T-cell (primary cell): ENCODE measurements around the gene CCR7. TPM values are rescaled to one million over a fixed set of nuclear protein-coding genes. Genes with fewer than 3 reads are reported as not detected.
A peak's percentile ranks its signal among the peaks of the same experiment; 100 is the strongest.

Experiments used
- ATAC-seq, 4 experiments: fragments of 200-7000 bp in 3 of 4; fragments of 150-1000 bp in 1 of 4; cut with Tn5 transposase; replicated peaks in 1 of 4; 1 replicate in 3 of 4; 2 replicates in 1 of 4; pipeline ENCODE4 v1.10.0; 2021; ENCODE audit warnings: moderate library complexity in 3 of 4, mild to moderate bottlenecking in 2 of 4, moderate number of reproducible peaks in 1 of 4
- CTCF ChIA-PET, 2 donors: fragments of 300-600 bp; sonication (Branson Sonifier 250); formaldehyde crosslinking; loops; one replicate each; lab custom pipeline; 2022; ENCODE audit warnings: antibody characterized with exemption in 2 of 2; lab: Charles Lee
- POLR2A ChIA-PET, 2 donors: fragments of 300-600 bp; sonication (Branson Sonifier 250); formaldehyde crosslinking; loops; one replicate each; lab custom pipeline; 2022; ENCODE audit warnings: antibody characterized with exemption in 2 of 2; lab: Charles Lee
- DNase-seq, 35 experiments: peaks; one replicate each; pipeline versions ENCODE4 v3.0.0 to v3.0.0-alpha.2; 2013 to 2023
- H3K27ac ChIP-seq: one replicate; pipeline ENCODE4 v1.5.1; 2013; ENCODE audit warnings: low read length
- H3K27me3 ChIP-seq, 2 experiments: replicated peaks in 1 of 2; 1 replicate in 1 of 2; 2 replicates in 1 of 2; pipeline versions ENCODE4 v1.6.1 to v1.7.0; 2013; ENCODE audit warnings: low read length in 1 of 2, mixed read lengths in 1 of 2; ENCODE audit not compliant: control insufficient read depth in 2 of 2, insufficient read depth in 2 of 2; ENCODE audit errors: extremely low read depth in 1 of 2
- H3K36me3 ChIP-seq, 2 donors: 1 replicate in 1 of 2; 2 replicates in 1 of 2; pipeline versions ENCODE4 v1.6.1 to v1.7.0; 2013; ENCODE audit warnings: low read length in 1 of 2; ENCODE audit not compliant: control insufficient read depth in 2 of 2, insufficient read depth in 1 of 2; ENCODE audit errors: extremely low read depth in 1 of 2
- H3K4me1 ChIP-seq, 2 experiments: 1 replicate in 1 of 2; 2 replicates in 1 of 2; pipeline versions ENCODE4 v1.6.1 to v1.7.0; 2013; ENCODE audit warnings: low read length in 2 of 2, mixed read lengths in 1 of 2; ENCODE audit not compliant: insufficient read depth in 2 of 2, control insufficient read depth in 1 of 2; ENCODE audit errors: extremely low read depth in 1 of 2
- H3K4me3 ChIP-seq, 2 donors: 1 replicate in 1 of 2; 2 replicates in 1 of 2; pipeline versions ENCODE4 v1.5.1 to v1.7.0; 2013; ENCODE audit warnings: mild to moderate bottlenecking in 2 of 2, low read length in 1 of 2, moderate library complexity in 1 of 2; ENCODE audit not compliant: control insufficient read depth in 1 of 2; ENCODE audit errors: extremely low read depth in 1 of 2
- H3K9me3 ChIP-seq: 2 replicates; pipeline ENCODE4 v1.7.0; 2013
- H3K27ac Mint-ChIP-seq, 2 donors: one replicate each; pipeline ENCODE4 v1.8.0; 2020 to 2021; ENCODE audit warnings: mild to moderate bottlenecking in 2 of 2, mixed read lengths in 2 of 2
- H3K27me3 Mint-ChIP-seq, 2 donors: one replicate each; pipeline ENCODE4 v1.8.0; 2021 to 2022; ENCODE audit warnings: mixed read lengths in 2 of 2
- H3K36me3 Mint-ChIP-seq: one replicate; pipeline ENCODE4 v1.8.0; 2021; ENCODE audit warnings: mixed read lengths
- H3K4me1 Mint-ChIP-seq, 3 donors: one replicate each; pipeline ENCODE4 v1.8.0; 2020 to 2022; ENCODE audit warnings: mixed read lengths in 3 of 3, mild to moderate bottlenecking in 1 of 3
- H3K4me3 Mint-ChIP-seq, 3 donors: one replicate each; pipeline ENCODE4 v1.8.0; 2020 to 2022; ENCODE audit warnings: mild to moderate bottlenecking in 3 of 3, mixed read lengths in 3 of 3, moderate library complexity in 3 of 3
- H3K9me3 Mint-ChIP-seq, 3 donors: one replicate each; pipeline ENCODE4 v1.8.0; 2020 to 2022; ENCODE audit warnings: mixed read lengths in 3 of 3
- WGBS: methylation state at CpG from one replicate; pipeline ENCODE4 v1.1.5; 2013; ENCODE audit warnings: missing lambda C conversion rate; ENCODE audit not compliant: insufficient coverage; 5-methylcytosine and 5-hydroxymethylcytosine counted together
- total RNA-seq, 35 experiments: library from RNA in 6 of 35; stranded (reverse) in 6 of 35; fragments of 120-200 nt in 1 of 35; gene quantifications; one replicate each; pipeline versions ENCODE4 v1.2.1 to v1.2.4 and lab custom pipeline; 2013 to 2026

The CCR7 gene
- total RNA-seq, 5 donors from 2014 or later (not counting 1 experiment from before 2014, with no cell fraction given) = 173 to 438 (median 340) TPM

DNA sequence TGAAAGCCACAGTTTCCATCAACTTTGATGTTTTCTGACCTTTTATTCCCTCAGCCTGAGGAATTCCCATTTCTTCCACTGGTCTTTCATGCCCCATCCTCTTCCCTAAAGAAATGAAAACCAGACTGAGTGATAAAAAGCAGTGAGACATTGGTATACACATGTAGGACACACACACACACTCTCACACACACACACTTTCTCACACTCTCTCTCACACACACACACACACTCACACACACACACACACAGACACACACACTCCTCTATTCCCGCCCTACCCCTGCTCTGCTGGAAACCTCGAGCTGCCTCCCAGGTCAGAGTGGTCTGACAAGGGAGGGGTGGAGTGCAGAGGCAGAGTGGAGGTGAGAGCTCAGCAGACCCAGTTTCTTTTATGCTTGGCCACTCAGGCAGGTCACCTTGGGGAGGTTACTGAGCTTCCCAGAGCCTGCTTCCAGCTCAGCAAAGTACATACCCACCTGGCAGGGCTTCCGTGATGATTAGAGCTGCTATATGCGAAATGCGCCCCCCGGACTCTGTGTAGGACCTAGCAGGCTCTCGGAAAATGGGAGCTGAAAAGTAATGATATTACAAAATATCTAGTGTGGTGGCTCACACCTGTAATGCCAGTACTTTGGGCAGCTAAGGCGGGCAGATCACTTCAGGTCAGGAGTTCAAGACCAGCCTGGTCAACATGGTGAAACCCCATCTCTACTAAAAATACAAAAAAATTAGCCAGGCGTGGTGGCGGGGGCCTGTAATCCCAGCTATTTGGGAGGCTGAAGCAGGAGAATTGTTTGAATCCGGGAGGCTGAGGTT lies 30.7 kb downstream of the CCR7 start:
- no peaks in the 10 kb centered on the region for H3K27me3 Mint-ChIP-seq
- peaks cover 74 to 87% of the 10 kb centered on the region in 2 experiments for H3K4me1 ChIP-seq
- H3K27ac Mint-ChIP-seq = peak overlapping the region; percentile 80 to 94
- H3K4me3 ChIP-seq = no peak overlapping the region
- no peaks in the 10 kb centered on the region for H3K9me3 ChIP-seq
- 96% methylated on average over 3 of the region's 11 CpGs for WGBS
- no peaks in the 10 kb centered on the region for H3K9me3 Mint-ChIP-seq
- no peaks in the 10 kb centered on the region for H3K36me3 ChIP-seq
- POLR2A ChIA-PET = interaction anchor here (0.5 to 1.3 kb wide), 6 partner anchors 14 to 218 kb away, joined by 3 to 6 read pairs (median 4); no protein-coding TSS in a partner anchor
- H3K27ac ChIP-seq = peak overlapping the region; percentile 75
- no peaks in the 10 kb centered on the region for H3K27me3 ChIP-seq
- H3K36me3 Mint-ChIP-seq = no peaks in the 10 kb centered on the region
- no peak for DNase-seq
- no peak overlapping the region for H3K4me3 Mint-ChIP-seq
- CTCF ChIA-PET = interaction anchor here (0.5 to 3.9 kb wide), 32 partner anchors 7 to 334 kb away, joined by 3 to 54 read pairs (median 6); partner anchors contain the start of gene IGFBP4 (in 1 of the 2)
- H3K4me1 Mint-ChIP-seq = peaks cover 87 to 97% (median 90%) of the 10 kb centered on the region in 3 donors
- ATAC-seq = no peak

DNA sequence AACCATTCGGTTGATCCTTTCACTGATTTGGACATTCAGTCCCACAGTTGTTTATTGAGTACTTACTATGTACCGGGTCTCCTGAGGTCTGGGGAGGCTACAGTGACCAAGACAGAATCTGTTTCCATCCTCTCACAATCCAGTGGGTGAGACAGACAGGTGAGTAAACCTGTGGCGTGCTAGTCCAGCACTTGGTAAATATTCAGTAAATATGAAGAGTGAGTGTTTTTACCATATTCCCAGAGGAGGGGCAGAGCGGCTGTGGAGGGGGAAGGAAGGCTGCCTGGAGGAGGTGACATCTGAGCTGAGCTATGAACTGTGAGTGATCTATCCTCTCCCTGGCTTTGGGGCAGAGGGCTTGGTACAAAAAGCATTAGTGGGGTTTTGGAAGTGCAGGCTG lies 31.4 kb downstream of the CCR7 start:
- WGBS = 86% methylated on average over 1 of the region's 4 CpGs
- peak overlapping the region; percentile 75 for H3K27ac ChIP-seq
- DNase-seq (no peak), ATAC-seq (peak in 1 of 4 experiments; percentile 2)
- peak overlapping the region; percentile 3 to 69 (median 60) for H3K4me3 Mint-ChIP-seq
- peaks cover 84 to 94% (median 88%) of the 10 kb centered on the region in 3 donors for H3K4me1 Mint-ChIP-seq
- POLR2A ChIA-PET = interaction anchor here (0.5 to 1.2 kb wide), 9 partner anchors 15 to 290 kb away, joined by 3 to 7 read pairs (median 5); partner anchors contain the start of gene TOP2A (in 1 of the 2)
- peak overlapping the region; percentile 90 to 94 for H3K27ac Mint-ChIP-seq
- H3K36me3 ChIP-seq = no peaks in the 10 kb centered on the region
- H3K9me3 ChIP-seq = no peaks in the 10 kb centered on the region
- CTCF ChIA-PET = interaction anchor here (0.5 to 3.9 kb wide), 41 partner anchors 8 to 608 kb away, joined by 3 to 54 read pairs (median 6); partner anchors contain the start of genes IGFBP4 (in 1 of the 2) and TOP2A (in 1 of the 2)
- H3K4me3 ChIP-seq = no peak overlapping the region
- no peaks in the 10 kb centered on the region for H3K9me3 Mint-ChIP-seq
- peaks cover 70 to 87% of the 10 kb centered on the region in 2 experiments for H3K4me1 ChIP-seq
- no peaks in the 10 kb centered on the region for H3K36me3 Mint-ChIP-seq
- no peaks in the 10 kb centered on the region for H3K27me3 Mint-ChIP-seq
- H3K27me3 ChIP-seq = no peaks in the 10 kb centered on the region

DNA sequence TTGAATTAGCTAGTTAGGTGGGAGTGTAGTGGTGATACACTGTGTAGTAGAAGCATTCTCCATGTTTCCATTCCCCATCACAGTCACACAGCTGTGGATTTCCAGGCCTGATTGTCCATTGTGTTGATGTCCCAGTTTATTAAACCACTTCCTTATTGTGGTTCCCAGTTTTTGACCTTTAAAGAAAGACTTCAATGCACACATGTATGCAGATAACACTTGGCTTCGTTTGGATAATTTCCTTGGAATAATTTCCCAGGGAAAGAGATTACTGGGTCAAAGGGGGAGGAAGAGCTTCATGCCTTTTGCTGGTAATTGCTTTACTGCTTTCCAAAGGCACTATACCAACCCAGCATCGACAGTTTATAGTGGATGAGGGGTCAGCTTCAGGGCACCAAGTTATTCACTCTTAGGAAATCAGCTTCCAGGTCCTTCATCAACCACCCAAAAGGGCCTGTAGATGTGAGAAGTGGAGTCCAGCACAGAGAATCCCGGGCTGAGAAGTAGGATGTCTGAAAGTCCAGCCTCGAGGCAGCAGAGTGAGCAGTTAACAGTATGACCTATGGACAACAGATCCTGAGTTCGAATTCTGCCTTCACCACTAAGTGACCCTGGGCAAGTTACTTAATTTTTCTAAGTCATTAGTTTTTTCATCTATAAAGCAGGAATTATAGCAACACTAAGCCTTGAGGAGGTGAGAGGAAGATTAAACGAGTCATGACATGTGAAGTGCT lies 32.6 kb downstream of the CCR7 start:
- Histone ChIP-seq H3K4me1 (peaks cover 66 to 80% of the 10 kb centered on the region in 2 experiments), H3K9me3 (no peaks in the 10 kb centered on the region), H3K4me3 (no peak overlapping the region), H3K27ac (peak overlapping the region; percentile 30), H3K27me3 (no peaks in the 10 kb centered on the region), H3K36me3 (no peaks in the 10 kb centered on the region)
- ChIA-PET CTCF (interaction anchor here (0.5 to 3.9 kb wide), 51 partner anchors 8 to 333 kb away, joined by 3 to 54 read pairs (median 5); partner anchors contain the start of genes IGFBP4 (in 1 of the 2), SMARCE1 (in 1 of the 2) and TOP2A (in 1 of the 2)), POLR2A (interaction anchor here (0.5 to 1.2 kb wide), 8 partner anchors 15 to 115 kb away, joined by 3 to 9 read pairs (median 4); partner anchors contain the start of gene TOP2A (in 1 of the 2))
- DNase-seq (peak in 1 of 35 experiments; percentile 12), ATAC-seq (no peak)
- H3K27me3 Mint-ChIP-seq = no peaks in the 10 kb centered on the region
- peaks cover 81 to 93% (median 82%) of the 10 kb centered on the region in 3 donors for H3K4me1 Mint-ChIP-seq
- H3K36me3 Mint-ChIP-seq = no peaks in the 10 kb centered on the region
- H3K4me3 Mint-ChIP-seq = peak overlapping the region in 1 of 3 donors; percentile 69
- WGBS = 20% methylated on average over 1 of the region's 6 CpGs
- peak overlapping the region; percentile 90 to 94 for H3K27ac Mint-ChIP-seq
- H3K9me3 Mint-ChIP-seq = no peaks in the 10 kb centered on the region

DNA sequence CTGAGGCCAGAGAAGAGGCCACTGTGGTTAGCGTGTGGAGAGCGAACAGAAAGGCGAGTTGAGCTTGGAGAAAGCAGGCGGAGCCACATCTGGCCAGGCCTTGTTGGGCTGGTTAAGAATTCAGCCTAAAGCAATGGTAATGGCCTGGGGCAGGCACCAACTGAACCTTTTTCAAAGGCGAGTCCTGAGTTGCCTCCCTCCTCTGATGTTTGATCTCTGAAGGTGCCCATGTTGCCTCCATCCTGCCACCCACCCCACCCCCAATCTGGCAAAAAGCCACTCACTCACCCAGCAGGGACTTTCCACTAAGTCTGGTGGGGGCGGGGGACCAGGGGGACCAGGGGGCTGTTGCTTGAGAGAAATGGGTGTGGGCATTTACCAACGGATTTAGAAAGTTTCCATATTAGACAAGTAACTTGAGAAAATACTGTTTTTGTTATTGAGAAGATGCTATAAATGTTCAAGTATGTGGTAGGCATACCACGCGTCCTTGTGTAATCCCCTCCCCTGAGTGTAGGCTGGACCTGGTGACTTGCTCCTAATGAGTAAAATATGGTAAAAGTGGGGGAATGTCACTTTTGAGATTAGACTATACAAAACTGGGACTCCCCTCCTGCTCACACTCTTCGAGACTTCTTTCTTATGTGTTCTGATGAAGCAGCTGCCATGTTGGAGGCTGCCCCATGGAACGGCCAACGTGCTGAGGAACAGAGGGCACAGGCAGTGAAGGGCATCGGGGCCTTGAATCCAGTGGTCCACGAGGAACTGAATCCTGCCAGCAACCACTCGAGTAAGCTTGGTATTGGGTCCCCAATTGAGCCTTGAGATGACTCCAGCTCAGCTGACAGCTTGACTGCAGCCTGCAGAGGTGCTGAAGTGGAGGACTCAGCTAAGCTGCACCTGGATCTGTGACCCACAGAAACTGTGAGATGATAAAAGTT lies 34.0 kb downstream of the CCR7 start:
- no peaks in the 10 kb centered on the region for H3K36me3 ChIP-seq
- 50% methylated on average over 10 of the region's 15 CpGs for WGBS
- H3K4me1 ChIP-seq = peaks cover 55 to 66% of the 10 kb centered on the region in 2 experiments
- H3K27me3 ChIP-seq = no peaks in the 10 kb centered on the region
- ChIA-PET CTCF (interaction anchor here (0.9 to 3.9 kb wide), 24 partner anchors 7 to 173 kb away, joined by 3 to 54 read pairs (median 4); partner anchors contain the start of genes IGFBP4 (in 1 of the 2), SMARCE1 (in 1 of the 2) and TOP2A (in 1 of the 2)), POLR2A (interaction anchor here (0.6 to 0.9 kb wide), 2 partner anchors 30 to 135 kb away, joined by 3 to 4 read pairs; no protein-coding TSS in a partner anchor)
- DNase-seq (peak in 33 of 35 experiments; percentile 13 to 86 (median 77)), ATAC-seq (peak in 1 of 4 experiments; percentile 17)
- H3K4me1 Mint-ChIP-seq = peaks cover 67 to 83% (median 68%) of the 10 kb centered on the region in 3 donors
- no peaks in the 10 kb centered on the region for H3K27me3 Mint-ChIP-seq
- no peaks in the 10 kb centered on the region for H3K9me3 Mint-ChIP-seq
- peak overlapping the region; percentile 20 for H3K27ac ChIP-seq
- H3K4me3 Mint-ChIP-seq = peak overlapping the region in 2 of 3 donors; percentile 4 to 63
- no peaks in the 10 kb centered on the region for H3K36me3 Mint-ChIP-seq
- peak overlapping the region; percentile 71 to 73 for H3K27ac Mint-ChIP-seq
- no peak overlapping the region for H3K4me3 ChIP-seq
- no peaks in the 10 kb centered on the region for H3K9me3 ChIP-seq

DNA sequence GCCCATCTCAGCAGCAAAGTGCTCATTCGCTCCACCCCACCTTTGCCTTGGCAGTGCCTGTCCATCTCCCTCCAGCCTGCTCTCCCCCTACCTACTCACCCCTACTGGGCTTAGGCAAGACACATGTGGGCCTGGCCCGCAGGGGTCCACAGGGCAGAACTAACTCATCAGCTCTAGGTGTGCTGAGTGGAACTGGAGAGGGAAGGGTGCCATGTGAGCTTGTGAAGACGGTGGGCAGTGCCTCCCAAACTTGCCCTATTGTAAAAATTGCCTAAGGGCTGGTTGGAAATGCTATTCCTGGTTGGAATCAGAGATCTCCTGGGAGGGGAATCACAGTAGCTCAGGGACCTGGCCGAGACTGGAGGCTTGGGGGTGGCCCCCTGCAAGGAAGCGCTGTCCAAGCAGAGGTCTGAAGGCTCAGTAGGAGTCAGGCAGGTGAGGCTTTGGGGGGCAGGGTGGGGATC lies 34.7 kb downstream of the CCR7 start:
- no peak overlapping the region for H3K27ac ChIP-seq

More for the DNA sequence above, 34.7 kb downstream of the CCR7 start:
- Mint-ChIP-seq H3K27ac (peak overlapping the region; percentile 24 to 71), H3K9me3 (peaks cover 0 to 4% (median 0%) of the 10 kb centered on the region in 3 donors), H3K27me3 (no peaks in the 10 kb centered on the region), H3K36me3 (no peaks in the 10 kb centered on the region), H3K4me1 (peaks cover 61 to 75% (median 62%) of the 10 kb centered on the region in 3 donors), H3K4me3 (peak overlapping the region in 2 of 3 donors; percentile 4 to 22)
- ATAC-seq (no peak), DNase-seq (no peak)
- peaks cover 48 to 60% of the 10 kb centered on the region in 2 experiments for H3K4me1 ChIP-seq
- H3K9me3 ChIP-seq = peaks cover under 1% of the 10 kb centered on the region
- WGBS = 94% methylated on average over 4 of the region's 5 CpGs
- no peaks in the 10 kb centered on the region for H3K27me3 ChIP-seq
- POLR2A ChIA-PET = interaction anchor here in 1 of 2 donors (0.6 kb wide), 1 partner anchor 104 kb away, joined by 3 read pairs; no protein-coding TSS in a partner anchor
- no peaks in the 10 kb centered on the region for H3K36me3 ChIP-seq
- CTCF ChIA-PET = interaction anchor here in 1 of 2 donors (1.2 to 3.7 kb wide), 2 partner anchors 131 to 134 kb away, joined by 3 to 32 read pairs; no protein-coding TSS in a partner anchor
- no peak overlapping the region for H3K4me3 ChIP-seq
